Activated CD8-positive, alpha-beta memory T cell treated with anti-CD3 and anti-CD28 coated beads, Interleukin-2, amount 50 U/mL, for 24 hours (primary cell): ENCODE measurements around the gene TTC33.
"Not testable (repeated sequence)": the region's sequence is repeated elsewhere in the genome, so short reads cannot be mapped to it uniquely, and the experiment has no call there.

ENCODE experiments used
- DNase-seq: peaks from one replicate; pipeline ENCODE4 v3.0.0-alpha.2; 2020; ENCODE audit errors: extremely low read depth

Gene TTC33, protein sequence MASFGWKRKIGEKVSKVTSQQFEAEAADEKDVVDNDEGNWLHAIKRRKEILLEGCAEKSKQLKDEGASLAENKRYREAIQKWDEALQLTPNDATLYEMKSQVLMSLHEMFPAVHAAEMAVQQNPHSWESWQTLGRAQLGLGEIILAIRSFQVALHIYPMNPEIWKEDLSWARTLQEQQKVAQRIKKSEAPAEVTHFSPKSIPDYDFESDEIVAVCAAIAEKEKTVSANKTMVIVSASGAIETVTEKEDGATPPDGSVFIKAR

DNA sequence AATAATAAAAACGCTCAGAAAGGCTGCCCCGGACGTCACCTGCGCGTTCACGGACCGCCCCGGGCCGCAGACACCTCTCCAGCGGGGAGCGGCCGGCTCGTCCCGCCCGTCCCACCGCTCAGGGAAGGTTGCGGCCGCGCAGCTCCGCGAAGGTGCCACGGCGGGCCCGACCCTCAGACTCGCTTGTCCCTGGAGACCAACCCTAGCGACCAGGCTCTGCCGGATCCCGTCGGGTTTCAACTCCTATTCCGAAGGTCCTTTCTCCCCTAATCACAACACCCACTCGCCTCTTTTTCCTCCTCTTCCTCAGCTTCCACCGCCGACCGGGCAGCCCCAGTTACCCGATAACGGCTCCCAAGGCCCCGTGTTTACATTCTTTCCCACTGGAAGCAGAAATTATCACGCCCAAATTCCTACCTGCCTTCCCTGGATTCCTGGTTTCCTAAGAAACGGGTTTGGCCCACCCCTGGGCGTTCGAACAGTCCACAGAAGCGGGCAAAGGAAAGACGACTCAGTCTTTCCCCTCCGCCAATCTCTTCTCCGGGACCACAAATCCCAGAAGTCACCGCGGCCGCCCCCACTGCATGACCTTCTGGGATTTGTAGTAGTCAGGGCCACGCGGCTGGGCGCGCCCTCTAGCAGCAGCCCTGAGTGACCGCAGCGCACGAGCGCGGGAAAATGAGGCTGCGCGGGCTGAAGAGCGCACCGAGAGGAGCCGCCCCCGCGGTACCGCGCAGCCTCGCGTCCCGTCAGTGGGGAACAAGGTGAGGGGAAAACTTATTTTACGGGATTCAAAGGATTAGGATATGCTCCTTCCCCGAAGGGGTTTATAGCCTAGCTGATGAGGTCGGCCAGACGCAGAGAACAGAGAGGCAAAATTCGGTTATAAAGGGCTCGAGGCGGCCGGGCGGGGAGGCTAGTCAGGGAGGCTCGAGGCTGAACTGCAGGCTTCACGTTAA is at the start of gene TTC33:
TSS of gene TTC33 (minus strand) at position 555 of the 959 bp plus-strand sequence. CDS start 8,943 bp downstream, outside the sequence.
- peak; percentile 85 for DNase-seq

DNA sequence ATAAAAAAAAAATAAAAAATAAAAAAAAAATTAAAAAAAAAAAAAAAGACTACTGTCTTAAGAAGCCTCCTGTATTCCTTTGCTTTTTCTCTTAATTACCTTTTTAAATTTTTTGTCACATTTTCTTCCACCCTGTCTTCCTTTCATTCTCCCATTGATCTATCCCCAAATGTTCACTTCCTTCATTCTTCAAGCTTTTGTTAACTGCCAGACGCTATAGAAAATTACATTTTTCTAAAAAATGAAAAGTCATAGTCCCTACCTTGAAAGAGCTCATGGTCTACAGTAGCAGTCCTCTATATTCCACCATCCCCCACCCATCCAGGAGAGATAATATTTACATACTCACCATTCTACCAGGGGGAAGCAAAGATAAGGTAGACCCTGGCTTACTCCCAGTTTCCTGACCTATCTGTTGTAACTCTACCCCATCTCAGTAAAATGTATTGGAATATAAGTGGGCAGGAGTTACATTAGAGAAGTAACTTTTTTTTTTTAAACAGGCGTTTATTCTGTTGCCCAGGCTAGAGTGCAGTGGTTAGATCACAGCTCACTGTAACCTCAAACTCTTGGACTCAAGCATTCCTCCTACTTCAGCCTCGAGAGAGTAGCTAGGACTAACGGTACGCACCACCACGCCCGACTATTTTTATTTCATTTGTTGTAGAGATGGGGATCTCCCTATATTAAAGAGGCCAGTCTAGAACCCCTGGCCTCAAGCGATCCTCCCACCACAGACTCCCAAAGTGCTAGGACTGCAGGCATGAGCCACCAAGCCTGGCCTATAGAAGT is 46.2 kb upstream of the TTC33 start:
- no peak for DNase-seq

DNA sequence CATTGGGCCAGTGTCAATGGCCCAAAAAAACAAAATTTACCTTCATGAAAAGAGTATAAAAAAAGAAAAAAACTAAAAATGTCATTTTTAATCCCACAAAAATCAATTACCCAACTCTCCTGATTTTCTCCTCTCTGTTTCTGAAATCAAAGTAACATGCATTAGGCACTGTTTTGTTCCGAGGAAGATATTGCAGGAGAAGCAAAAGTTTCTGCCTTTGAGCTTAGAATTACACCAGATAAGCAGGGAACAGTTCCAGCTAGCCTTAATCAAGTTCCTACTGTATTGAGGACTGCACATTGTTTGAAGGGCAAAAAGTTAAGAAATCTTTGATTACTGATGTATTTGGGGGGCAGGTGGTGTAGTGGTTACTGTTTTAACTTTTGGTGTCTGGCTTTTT is 43.5 kb upstream of the TTC33 start:
- no peak for DNase-seq

DNA sequence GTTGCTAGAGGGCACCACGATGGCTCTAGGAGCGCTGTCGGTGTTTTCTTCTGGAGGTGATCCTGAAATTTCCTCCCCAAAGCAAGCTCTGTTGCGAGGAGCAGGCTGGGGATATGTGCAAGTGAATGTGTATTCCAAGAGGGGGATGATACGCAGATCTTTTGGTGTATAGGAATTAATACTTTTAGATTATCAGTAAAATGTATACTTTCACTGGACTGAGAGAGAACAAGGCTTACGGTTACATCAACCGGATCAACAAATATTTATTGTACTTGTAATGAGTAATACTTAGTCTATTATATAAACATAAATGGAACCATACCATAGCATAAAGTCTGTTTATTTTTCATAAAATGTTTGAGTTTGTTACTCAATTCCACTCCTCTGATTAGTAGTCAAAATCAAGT is 43.0 kb upstream of the TTC33 start:
- DNase-seq = no peak

DNA sequence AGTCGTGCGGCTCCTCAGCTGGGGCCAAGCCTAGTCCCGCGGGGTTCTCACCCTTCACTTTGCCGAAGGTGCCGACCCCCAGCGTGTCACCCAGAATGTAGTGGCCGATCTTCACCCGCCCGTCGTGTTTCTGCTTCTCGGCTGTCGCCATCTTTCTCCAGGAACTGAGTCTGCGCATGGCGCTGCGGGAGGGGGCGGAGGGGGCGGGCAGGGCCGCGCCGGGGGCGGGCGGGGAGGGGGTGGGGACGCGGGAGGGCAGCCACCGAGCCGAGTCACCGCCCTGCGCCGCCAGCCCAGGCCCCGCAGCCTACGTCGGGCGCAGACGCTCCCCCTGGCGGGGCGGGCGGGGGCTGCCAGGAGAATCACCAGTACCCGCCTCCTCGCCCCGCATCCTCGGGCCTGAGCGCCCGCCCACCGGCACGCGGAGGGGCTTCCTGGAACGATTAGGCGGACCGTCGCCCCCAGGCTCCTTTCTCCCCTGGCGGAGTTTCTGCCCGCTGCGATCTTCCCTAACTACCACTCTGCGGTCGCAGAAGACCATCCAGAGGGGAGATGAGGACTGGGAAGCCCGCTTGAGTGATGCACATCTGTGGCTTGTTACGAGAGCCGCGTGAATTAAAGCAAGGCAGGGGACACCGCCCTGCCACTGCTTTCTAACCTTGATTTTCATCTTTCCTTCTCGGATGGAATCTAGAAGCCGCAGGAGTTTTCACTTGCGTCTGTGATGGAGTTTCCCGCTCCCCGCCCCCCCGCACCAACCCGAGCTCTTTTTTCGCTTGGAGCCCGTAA is 42.4 kb upstream of the TTC33 start, which contains the start of gene PRKAA1:
TSS of gene PRKAA1 (minus strand) at position 363 of the 789 bp plus-strand sequence. CDS start at position 178, 185 bp downstream.
- peak; percentile 52 for DNase-seq

DNA sequence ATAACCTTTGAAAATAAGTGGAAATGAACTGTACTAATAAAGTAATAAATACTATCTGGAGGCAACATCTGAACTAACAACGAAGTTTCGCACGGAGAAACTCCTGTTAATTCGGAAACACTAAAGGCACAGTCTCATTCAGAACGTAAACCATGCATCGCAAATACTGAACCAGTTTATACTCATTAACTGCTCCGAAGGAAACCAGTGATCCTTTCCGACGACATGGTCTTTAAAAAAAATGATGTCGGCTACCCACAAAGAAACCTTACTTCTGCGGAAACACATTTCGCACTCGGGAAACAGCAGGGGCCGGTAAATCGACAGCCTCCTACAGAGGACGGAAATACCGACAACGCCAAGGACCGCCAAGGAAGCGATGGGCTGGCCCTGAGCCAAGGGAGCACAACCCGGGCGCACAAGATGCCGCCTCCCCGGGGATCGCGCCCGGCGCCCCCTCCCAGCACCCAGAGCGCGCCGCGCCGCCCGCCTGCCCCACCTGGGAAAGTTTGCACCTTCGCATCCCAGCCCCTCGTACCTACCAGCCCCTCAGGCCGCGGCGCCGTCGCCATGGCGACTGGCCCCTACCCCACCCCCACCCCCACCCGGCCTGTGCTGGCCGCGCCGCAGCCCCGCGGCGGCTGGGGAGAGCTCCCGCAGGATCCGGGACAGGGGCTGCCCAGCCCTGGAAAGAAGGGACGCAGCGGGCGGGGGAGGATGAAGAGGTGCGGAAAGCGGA is 41.7 kb upstream of the TTC33 start:
- DNase-seq = peak; percentile 56

DNA sequence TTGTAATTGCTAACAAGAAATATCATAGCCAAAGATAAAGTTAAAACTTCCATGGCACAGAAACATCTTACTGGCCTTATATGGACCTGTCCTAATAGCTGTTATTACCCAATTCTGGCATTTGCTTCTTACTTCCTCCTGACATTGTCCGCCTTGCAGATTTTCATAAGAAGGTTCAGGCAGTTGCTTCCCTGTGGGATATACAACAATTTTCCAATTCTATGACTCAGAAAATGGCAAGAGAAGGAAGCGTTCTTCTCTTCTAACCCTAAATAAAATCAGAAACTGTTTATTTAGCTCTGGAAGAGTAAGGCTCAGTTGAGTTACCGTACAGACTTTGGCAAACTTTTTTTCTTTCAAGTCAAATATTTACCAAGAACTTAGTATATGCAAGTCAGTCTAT is 40.7 kb upstream of the TTC33 start:
- DNase-seq = no peak

DNA sequence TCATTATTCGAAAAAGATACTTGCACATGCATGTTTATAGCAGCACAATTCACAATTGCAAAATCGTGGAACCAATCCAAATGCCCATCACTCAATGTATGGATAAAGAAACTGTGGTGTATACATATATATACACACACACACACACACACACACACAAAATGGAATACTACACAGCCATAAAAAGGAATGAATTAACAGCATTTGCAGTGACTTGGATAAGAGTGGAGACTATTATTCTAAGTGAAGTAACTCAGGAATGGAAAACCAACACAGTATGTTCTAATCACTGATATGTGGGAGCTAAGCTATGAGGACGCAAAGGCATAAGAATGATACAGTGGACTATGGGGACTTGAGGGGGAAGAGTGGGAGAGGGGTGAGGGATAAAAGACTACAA is 39.1 kb upstream of the TTC33 start:
- DNase-seq = not testable (repeated sequence)

DNA sequence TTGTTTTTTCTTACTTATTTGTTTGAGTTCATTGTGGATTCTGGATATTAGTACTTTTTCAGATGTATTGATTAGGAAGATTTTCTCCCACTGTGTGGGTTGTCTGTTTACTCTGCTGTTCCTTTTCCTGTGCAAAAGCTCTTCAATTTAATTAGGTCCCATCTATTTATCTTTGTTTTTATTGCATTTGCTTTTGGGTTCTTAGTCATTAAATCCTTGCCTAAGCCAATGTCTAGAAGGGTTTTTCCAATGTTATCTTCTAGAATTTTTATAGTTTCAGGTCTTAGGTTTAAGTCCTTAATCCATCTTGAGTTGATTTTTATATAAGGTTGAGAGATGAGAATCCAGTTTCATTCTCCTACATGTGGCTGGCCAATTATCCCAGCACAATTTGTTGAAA is 38.6 kb upstream of the TTC33 start:
- not testable (repeated sequence) for DNase-seq

DNA sequence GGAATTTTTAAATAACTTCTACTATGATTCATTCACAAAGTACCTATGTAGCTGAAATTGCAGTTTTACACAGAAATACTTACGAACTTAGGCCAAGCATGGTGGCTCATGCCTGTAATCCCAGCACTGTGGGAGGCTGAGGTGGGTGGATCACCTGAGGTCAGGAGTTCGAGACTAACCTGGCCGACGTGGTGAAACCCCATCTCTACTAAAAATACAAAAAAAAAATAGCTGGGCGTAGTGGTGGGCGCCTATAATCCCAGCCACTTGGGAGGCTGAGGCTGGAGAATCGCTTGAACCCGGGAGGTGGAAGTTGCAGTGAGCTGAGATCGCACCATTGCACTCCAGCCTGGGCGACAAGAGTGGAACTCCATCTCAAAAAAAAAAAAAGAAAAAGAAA is 36.9 kb upstream of the TTC33 start:
- not testable (repeated sequence) for DNase-seq

DNA sequence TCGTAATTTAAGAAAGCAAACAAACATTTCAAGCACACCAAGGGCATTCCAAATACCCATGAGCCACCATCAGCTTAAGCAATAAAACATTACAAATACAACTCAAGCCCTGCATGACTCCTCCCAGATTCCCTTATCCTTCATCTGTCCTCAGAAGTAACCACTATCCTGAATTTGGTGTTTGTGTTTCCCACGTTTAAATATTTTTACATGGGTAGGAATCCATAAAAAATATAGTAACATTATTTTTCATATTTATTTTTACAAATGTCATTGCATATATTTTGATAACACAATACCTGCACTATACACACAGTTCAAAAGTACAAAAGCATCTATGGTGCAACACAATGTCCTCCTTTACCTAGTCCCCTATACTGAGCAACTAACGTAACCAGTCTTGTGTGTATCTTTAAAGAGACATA is 36.0 kb upstream of the TTC33 start:
- no peak for DNase-seq

DNA sequence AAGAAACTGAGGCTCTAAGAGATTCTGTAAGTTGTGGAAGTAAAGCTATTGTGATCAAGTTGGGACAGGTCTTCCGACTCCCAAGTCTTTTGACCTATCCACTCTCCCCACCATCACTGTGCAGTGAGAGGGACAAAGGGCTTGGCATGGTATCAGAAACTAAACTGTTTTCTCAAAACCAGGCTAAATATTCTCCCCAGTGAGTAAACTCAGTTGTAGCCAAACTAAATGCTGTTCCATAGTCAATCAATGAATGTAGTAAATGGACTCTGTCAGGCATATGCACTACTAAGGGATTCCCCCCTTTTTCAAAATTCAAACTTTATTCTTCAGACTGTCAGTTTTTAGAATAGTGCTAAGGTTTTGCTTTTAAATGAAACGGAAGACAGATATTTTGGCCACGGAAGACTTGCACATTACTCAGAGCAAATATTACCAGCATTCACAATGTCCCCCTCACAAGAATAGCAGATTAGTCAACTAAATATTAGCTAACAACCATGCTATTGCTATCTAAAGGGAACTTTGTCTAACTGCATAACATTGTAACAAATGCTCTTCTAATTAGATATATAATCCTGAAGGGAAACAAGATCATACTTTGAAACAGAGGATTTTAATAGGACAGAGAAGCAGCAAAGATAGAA is 35.3 kb upstream of the TTC33 start:
- DNase-seq = no peak

DNA sequence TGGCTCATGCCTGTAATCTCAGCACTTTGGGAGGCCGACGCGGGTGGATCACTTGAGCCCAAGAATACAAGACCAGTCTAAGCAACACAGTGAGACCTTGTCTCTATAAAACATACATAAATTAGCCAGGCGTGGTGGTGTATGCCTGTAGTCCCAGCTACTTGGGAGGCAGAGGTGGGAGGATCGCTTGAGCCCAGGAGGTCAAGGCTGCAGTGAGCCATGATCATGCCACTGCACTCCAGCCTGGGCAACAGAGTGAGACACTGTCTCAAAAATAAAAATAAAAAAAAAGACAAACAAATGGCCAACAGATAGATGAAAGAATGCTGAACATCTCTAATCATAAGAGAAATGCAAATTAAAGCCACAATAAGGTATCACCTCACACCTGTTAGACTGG is 33.2 kb upstream of the TTC33 start:
- DNase-seq = not testable (repeated sequence)

DNA sequence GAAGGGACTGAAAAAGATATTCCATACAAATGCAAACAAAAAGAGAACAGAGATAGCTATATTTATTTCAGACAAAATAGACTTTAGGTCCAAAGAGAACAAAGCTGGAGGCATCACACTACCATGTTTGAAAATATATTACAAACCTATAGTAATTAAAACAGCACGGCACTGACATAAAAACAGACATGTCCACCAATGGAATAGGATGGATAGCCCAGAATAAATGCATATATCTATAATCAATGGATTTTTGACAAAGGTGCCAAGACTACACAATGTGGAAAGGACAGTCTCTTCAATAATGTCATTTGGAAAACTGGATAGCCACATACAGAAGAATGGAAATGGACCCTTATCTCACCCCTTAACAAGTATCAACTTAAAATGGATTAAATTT is 32.2 kb upstream of the TTC33 start:
- DNase-seq = no peak

DNA sequence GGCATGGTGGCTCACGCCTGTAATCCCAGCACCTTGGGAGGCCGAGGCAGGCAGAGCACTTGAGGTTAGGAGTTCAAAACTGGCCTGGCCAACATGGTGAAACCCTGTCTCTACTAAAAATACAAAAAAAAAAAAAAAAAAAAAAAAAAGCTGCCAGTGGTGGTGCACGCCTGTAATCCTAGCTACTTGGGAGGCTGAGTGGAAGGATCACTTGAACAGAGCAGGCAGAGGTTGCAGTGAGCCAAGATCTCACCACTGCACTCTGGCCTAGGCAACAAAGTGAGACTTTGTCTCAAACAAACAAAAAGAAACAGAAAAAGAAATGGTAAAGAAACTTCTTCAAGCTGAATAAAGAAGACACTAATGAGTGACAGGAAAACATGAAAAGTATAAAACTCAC is 30.9 kb upstream of the TTC33 start:
- not testable (repeated sequence) for DNase-seq

DNA sequence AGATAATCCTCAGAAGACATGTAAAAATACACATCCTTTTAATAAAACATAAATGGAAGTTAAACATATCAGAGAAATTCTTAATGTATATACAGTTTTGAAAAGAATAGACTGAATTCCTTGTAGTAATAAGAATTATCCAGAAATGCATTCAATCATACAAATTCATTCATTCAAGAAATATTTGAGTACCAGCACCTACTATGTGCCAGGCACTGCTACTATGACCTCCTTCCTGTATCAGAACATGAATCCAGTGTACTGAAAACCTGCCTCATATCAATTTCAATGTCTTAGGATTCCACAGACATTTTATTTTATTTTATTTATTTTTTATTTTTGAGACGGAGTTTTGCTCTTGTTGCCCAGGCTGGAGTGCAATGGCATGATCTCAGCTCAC is 29.2 kb upstream of the TTC33 start:
- DNase-seq = no peak

DNA sequence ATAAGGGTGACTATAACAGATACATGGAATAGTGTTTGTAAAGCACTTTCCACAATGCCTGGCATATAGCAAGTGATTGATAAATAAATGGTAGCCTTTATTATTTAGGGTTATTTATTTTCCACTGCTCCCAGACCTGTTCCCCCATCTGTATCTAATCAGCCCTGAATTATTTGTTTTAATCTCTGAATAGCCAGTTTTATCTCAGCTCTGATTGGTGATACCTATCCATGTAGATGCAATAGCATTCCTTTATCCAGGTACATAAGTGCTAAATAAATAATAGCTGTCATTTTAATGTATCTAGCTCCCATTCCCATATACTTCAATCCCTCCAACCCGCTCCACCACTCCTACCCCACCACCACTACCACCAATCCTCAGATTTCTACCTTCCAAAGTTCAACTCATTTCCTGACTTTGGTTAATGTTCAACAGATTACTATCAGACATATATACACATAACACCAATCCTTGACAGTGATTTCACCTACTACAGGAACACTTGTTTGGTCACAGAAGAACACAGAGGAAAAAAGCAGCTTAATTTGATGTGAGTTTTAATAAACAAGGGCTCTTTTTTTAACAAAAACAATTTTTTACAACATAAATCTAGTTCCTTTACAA is 28.4 kb upstream of the TTC33 start:
- DNase-seq = no peak

DNA sequence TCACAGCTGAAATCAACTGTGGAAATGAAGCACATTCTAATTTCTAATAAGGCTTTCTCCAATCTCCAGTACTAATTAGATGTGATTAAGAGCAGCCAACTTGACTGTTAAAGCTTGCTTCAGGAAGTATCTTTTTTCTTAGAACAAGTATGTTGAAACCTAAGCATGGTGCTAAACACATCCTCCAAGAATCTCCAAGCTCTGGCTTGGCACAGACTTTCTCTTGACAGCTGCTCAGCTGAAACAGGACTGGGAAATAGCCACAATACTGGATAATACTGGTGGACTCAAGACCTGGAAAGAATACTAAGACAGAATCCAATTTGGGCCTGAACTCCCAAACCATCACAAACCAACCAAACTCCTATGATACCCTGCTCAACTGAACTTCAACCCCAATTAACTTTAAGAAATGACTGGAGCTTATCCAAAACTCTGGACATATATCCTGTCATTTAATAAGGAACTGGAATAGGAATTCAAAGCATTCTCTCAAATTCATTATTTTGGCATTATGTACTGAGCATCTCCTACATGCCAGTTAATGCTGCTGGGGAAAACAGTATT is 26.2 kb upstream of the TTC33 start:
- DNase-seq = no peak

DNA sequence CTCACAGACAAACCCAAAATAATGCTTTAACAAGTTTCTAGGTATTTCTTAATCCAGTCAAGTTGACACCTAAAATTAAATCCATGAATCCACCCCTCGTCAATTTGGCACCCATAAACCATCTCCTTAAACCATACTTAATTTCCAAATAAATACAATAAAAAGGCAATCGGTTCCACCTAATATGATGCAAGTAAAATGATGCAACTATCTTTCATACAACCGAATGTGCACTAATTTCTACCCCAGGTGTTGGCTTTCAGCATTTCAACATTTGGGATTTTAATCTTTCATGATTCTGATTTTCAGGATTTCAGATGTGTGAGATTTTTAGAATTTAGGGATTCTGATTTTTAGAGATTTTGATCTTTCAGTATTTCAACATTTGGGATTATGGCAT is 25.1 kb upstream of the TTC33 start:
- no peak for DNase-seq
